Measurements from ENCODE around the gene ZNF280C.
"Not testable (repeated sequence)": the region's sequence is repeated elsewhere in the genome, so short reads cannot be mapped to it uniquely, and the experiment has no call there.

Gene ZNF280C

GRCh38 chrX:130260316-130260715 is 8.4 kb downstream of the ZNF280C start:
- no peak for DNase-seq

GRCh38 chrX:130253916-130254315 is 14.8 kb downstream of the ZNF280C start:
- DNase-seq = no peak

- no peak for DNase-seq
Measured at GRCh38 chrX:130251671-130252070, 17.0 kb downstream of the ZNF280C start.

GRCh38 chrX:130247996-130248395 is 20.7 kb downstream of the ZNF280C start:
- no peak for DNase-seq

GRCh38 chrX:130246084-130246483 is 22.6 kb downstream of the ZNF280C start:
- DNase-seq = no peak

GRCh38 chrX:130245441-130245840 is 23.3 kb downstream of the ZNF280C start:
- DNase-seq = no peak

GRCh38 chrX:130231184-130231583 is 37.5 kb downstream of the ZNF280C start:
- DNase-seq = not testable (repeated sequence)

GRCh38 chrX:130228871-130229270 is 39.8 kb downstream of the ZNF280C start:
- no peak for DNase-seq

GRCh38 chrX:130224810-130225209 is 43.9 kb downstream of the ZNF280C start:
- no peak for DNase-seq

GRCh38 chrX:130216320-130216719 is 52.4 kb downstream of the ZNF280C start:
- DNase-seq = no peak

- no peak for DNase-seq
Measured at GRCh38 chrX:130213376-130213775, 55.3 kb downstream of the ZNF280C start.

- no peak for DNase-seq
Measured at GRCh38 chrX:130212371-130212770, 56.3 kb downstream of the ZNF280C start.

- no peak for DNase-seq
Measured at GRCh38 chrX:130211415-130212186, 57.1 kb downstream of the ZNF280C start.

- no peak for DNase-seq
Measured at GRCh38 chrX:130204647-130205046, 64.1 kb downstream of the ZNF280C start.

GRCh38 chrX:130197464-130197863 is 71.2 kb downstream of the ZNF280C start:
- DNase-seq = no peak

GRCh38 chrX:130196466-130196865 is 72.2 kb downstream of the ZNF280C start:
- DNase-seq = no peak

- DNase-seq = no peak
Measured at GRCh38 chrX:130190801-130191200, 77.9 kb downstream of the ZNF280C start.

- DNase-seq = no peak
Measured at GRCh38 chrX:130186651-130187050, 82.0 kb downstream of the ZNF280C start.

- DNase-seq = no peak
Measured at GRCh38 chrX:130184857-130185256, 83.8 kb downstream of the ZNF280C start.

GRCh38 chrX:130184168-130184567 is 84.5 kb downstream of the ZNF280C start:
- no peak for DNase-seq

- DNase-seq = no peak
Measured at GRCh38 chrX:130179579-130180215, 89.0 kb downstream of the ZNF280C start.

GRCh38 chrX:130179170-130179569 is 89.5 kb downstream of the ZNF280C start:
- DNase-seq = no peak

- no peak for DNase-seq
Measured at GRCh38 chrX:130176942-130177341, 91.8 kb downstream of the ZNF280C start.

GRCh38 chrX:130176354-130176776 is 92.3 kb downstream of the ZNF280C start:
- DNase-seq = no peak

GRCh38 chrX:130174937-130175336 is 93.8 kb downstream of the ZNF280C start:
- DNase-seq = no peak

All from activated CD8-positive, alpha-beta memory T cell treated with anti-CD3 and anti-CD28 coated beads, Interleukin-2, amount 50 U/mL, for 48 hours (primary cell).